MM.1S (cell line): ENCODE results near the gene ARPP21.

Experiments used
- CTCF ChIP-seq: fragments of 300-600 bp; sonication (generic); IDR thresholded peaks from 2 replicates; pipeline ENCODE4 v1.5.1; 2016; ENCODE audit warnings: antibody characterized with exemption, low read length, mixed read lengths
- EZH2 ChIP-seq: fragments of 300-600 bp; sonication (generic); optimal IDR thresholded peaks from 2 replicates; pipeline ENCODE3; 2017; ENCODE audit warnings: low read depth, mild to moderate bottlenecking, antibody characterized with exemption, low read length, mixed read lengths

GRCh38 chr3:35777065-35777464 lies 137.7 kb downstream of the ARPP21 start:
- TF ChIP-seq EZH2 (no peak), CTCF (no peak)
